Transverse colon (tissue), 4 donors: ENCODE measurements around the gene CALB2. TPM values are rescaled to one million over a fixed set of nuclear protein-coding genes. Genes with fewer than 3 reads are reported as not detected.

ENCODE experiments used
- DNase-seq: peaks from one replicate; pipeline ENCODE4 v3.0.0-alpha.2; 2019
- H3K27ac ChIP-seq, 4 donors: fragments of 200-600 bp; sonication (generic); 2 replicates each; pipeline ENCODE4 v1.5.1; 2016 to 2018; ENCODE audit warnings: inconsistent platforms in 4 of 4
- H3K27me3 ChIP-seq: fragments of 200-600 bp; sonication (generic); 2 replicates; pipeline ENCODE4 v1.5.1; 2017; ENCODE audit warnings: inconsistent platforms
- H3K36me3 ChIP-seq, 4 donors: fragments of 200-600 bp; sonication (generic); 2 replicates each; pipeline ENCODE4 v1.5.1; 2017 to 2019; ENCODE audit warnings: inconsistent platforms in 4 of 4
- H3K4me1 ChIP-seq, 4 donors: fragments of 200-600 bp; sonication (generic); 2 replicates each; pipeline ENCODE4 v1.5.1; 2017 to 2020; ENCODE audit warnings: inconsistent platforms in 4 of 4
- H3K4me3 ChIP-seq, 4 donors: fragments of 200-600 bp; sonication (generic); 1 replicate in 1 of 4; 2 replicates in 3 of 4; pipeline versions ENCODE4 v1.5.1 to v1.6.1; 2017 to 2019; ENCODE audit warnings: inconsistent platforms in 4 of 4
- H3K9me3 ChIP-seq, 2 donors: fragments of 200-600 bp; sonication (generic); 2 replicates each; pipeline ENCODE4 v1.5.1; 2017 to 2019; ENCODE audit warnings: inconsistent platforms in 2 of 2
- CTCF ChIP-seq, 5 experiments: fragments of 200-600 bp in 3 of 5; fragments of 450-650 bp in 2 of 5; sonication (generic) in 3 of 5; IDR thresholded peaks; 1 replicate in 2 of 5; 2 replicates in 3 of 5; pipeline ENCODE4 v1.5.1; 2016 to 2017; ENCODE audit warnings: antibody characterized with exemption in 5 of 5, inconsistent platforms in 3 of 5, mild to moderate bottlenecking in 2 of 5, moderate library complexity in 1 of 5
- EP300 ChIP-seq: sonication (generic); formaldehyde crosslinking; IDR thresholded peaks from one replicate; pipeline ENCODE4 v1.6.1; 2017; ENCODE audit warnings: antibody characterized with exemption, low read depth
- POLR2A ChIP-seq: fragments of 450-650 bp; IDR thresholded peaks from one replicate; pipeline ENCODE4 v1.6.1; 2016; ENCODE audit warnings: antibody characterized with exemption, mild to moderate bottlenecking, moderate library complexity
- POLR2AphosphoS5 ChIP-seq, 3 donors: sonication (generic); formaldehyde crosslinking; IDR thresholded peaks; one replicate each; pipeline ENCODE4 v1.6.1; 2016; ENCODE audit warnings: antibody characterized with exemption in 3 of 3
- WGBS, 2 donors: methylation state at CpG; one replicate each; pipeline ENCODE4 v1.1.5; 2018; ENCODE audit warnings: low coverage in 1 of 2; 5-methylcytosine and 5-hydroxymethylcytosine counted together
- in situ Hi-C, 4 donors: fragments of 200-750 bp; cut with MboI; loops; one replicate each; pipeline versions ENCODE4 v1.15.0 to v1.15.1; 2017; ENCODE audit warnings: low sequenced_read_pairs in 3 of 4, low pct_ligation_motif_present in 1 of 4, low pct_unique_long_range_greater_than_20kb in 1 of 4
- intact Hi-C: fragments of 100-400 bp; cut with DNase I; formaldehyde crosslinking; loops from one replicate; pipeline ENCODE4 v1.15.1; 2023; ENCODE audit warnings: low total_unique reads
- total RNA-seq, 4 donors: library from RNA; depleted of rRNA; stranded (reverse); fragments of >200 nt; gene quantifications; one replicate each; pipeline ENCODE4 v1.1.0, GENCODE V29; 2016

Gene CALB2
- total RNA-seq, 4 donors from 2014 or later: 2.0 to 4.0 (median 4.0) TPM; not detected in 1

DNA sequence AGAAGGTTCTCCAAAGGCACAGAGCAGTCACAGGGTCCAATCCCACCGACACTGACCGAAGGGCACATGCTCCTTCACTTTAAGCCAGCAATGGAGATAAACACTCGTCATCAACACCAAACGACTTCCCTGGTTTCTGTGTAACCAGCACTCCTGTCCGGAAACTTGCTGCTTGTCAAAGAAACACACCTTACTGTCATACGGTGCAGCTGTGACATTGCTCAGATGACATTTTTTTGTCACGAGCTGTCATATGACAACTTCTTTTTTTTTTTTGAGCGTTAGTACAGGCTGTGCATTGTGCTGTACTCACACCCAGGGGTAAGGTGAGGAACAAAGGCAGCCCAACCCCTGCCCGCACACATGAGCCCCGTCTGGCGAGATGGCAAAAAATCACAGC, 44.2 kb downstream of the CALB2 start:
- Histone ChIP-seq H3K27ac (no peak overlapping the region), H3K27me3 (no peaks in the 10 kb centered on the region), H3K4me1 (no peaks in the 10 kb centered on the region), H3K4me3 (no peak overlapping the region), H3K36me3 (no peaks in the 10 kb centered on the region), H3K9me3 (no peaks in the 10 kb centered on the region)
- WGBS, 2 donors: 52 to 66% methylated on average over 5 to 11 of the region's 11 CpGs
- intact Hi-C loops (no loop called here), in situ Hi-C loops (loop anchor here in 1 of 4 donors (25.0 kb wide), 1 partner anchor 210 kb away; no protein-coding TSS in a partner anchor)
- TF ChIP-seq CTCF (IDR thresholded peaks at IDR 0.05): no peak
- no peak for TF ChIP-seq POLR2AphosphoS5 (IDR thresholded peaks at IDR 0.05)
- no peak for TF ChIP-seq EP300
- TF ChIP-seq POLR2A: no peak
- no peak for DNase-seq

GRCh38 chr16:71404364-71404763, 45.8 kb downstream of the CALB2 start:
- Histone ChIP-seq H3K27me3 (peaks cover 6% of the 10 kb centered on the region), H3K4me3 (no peak overlapping the region), H3K36me3 (no peaks in the 10 kb centered on the region), H3K9me3 (no peaks in the 10 kb centered on the region), H3K27ac (no peak overlapping the region), H3K4me1 (no peaks in the 10 kb centered on the region)
- in situ Hi-C loops: loop anchor here in 1 of 4 donors (25.0 kb wide), 1 partner anchor 208 kb away; no protein-coding TSS in a partner anchor
- no peak for TF ChIP-seq POLR2AphosphoS5 (IDR thresholded peaks at IDR 0.05)
- TF ChIP-seq CTCF (IDR thresholded peaks at IDR 0.05): no peak
- TF ChIP-seq EP300: no peak
- TF ChIP-seq POLR2A: no peak
- WGBS, 2 donors: 79 to 93% methylated on average over 2 to 4 of the region's 4 CpGs
- intact Hi-C loops: no loop called here
- DNase-seq: no peak

DNA sequence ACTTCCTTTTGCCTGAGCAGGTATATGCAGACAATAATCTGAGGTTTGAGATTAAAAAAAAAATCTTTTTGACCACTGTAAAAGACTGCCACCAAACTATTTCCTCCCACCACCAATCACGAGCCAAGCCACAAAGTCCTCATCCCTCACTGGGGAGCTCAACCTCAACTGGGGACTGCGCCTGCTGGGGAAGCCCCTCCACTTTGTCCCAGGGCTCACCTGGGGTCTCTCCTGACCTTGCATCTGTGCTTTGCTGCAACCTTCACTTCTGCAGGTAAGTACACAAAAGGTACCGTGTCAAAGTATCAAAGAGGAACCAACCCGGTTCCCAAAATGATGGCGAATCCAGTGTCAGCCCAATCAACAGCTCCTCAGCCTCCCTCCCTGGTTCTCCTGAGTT, 47.8 kb downstream of the CALB2 start:
- in situ Hi-C loops: loop anchor here in 1 of 4 donors (25.0 kb wide), 1 partner anchor 206 kb away; no protein-coding TSS in a partner anchor

DNA sequence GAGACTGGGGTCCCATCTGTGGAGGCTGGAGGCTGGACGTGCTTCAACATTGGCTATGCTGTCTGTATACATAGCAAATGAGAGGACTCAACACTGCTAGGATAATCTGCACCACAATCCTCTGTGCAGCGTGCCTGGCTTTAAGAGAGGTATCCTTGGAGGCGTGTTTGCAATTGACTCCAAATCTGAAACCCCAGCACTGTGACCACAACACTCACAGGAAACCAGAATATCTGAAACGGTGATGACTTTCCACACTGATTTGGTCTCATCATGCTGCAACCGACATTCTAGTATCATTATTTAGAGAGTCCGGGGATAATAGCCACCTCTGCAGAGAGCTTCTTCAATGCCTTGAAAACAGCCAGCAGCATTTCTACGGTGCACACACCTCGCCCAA, 48.2 kb downstream of the CALB2 start:
- no peaks in the 10 kb centered on the region for H3K4me1 ChIP-seq
- intact Hi-C loops (no loop called here), in situ Hi-C loops (loop anchor here in 1 of 4 donors (25.0 kb wide), 1 partner anchor 206 kb away; no protein-coding TSS in a partner anchor)
- H3K27me3 ChIP-seq: peaks cover 8% of the 10 kb centered on the region
- no peaks in the 10 kb centered on the region for H3K9me3 ChIP-seq
- DNase-seq: no peak
- TF ChIP-seq EP300 (no peak), POLR2A (no peak), POLR2AphosphoS5 (IDR thresholded peaks at IDR 0.05) (no peak), CTCF (IDR thresholded peaks at IDR 0.05) (no peak)
- no peak overlapping the region for H3K4me3 ChIP-seq
- H3K27ac ChIP-seq: no peak overlapping the region
- WGBS, 2 donors: 60 to 70% methylated on average over 1 to 8 of the region's 8 CpGs
- H3K36me3 ChIP-seq: no peaks in the 10 kb centered on the region

More for the DNA sequence above, 47.8 kb downstream of the CALB2 start:
- TF ChIP-seq POLR2A: no peak
- no peak for TF ChIP-seq POLR2AphosphoS5 (IDR thresholded peaks at IDR 0.05)
- TF ChIP-seq EP300: no peak
- TF ChIP-seq CTCF (IDR thresholded peaks at IDR 0.05): no peak
- 79% methylated on average over 5 of the region's 5 CpGs; no CpG with 5 or more reads in 1 of the 2 donors for WGBS, 2 donors
- no peak overlapping the region for H3K4me3 ChIP-seq
- DNase-seq: no peak
- peaks cover 8% of the 10 kb centered on the region for H3K27me3 ChIP-seq
- intact Hi-C loops: no loop called here
- H3K36me3 ChIP-seq: no peaks in the 10 kb centered on the region
- H3K4me1 ChIP-seq: no peaks in the 10 kb centered on the region
- H3K9me3 ChIP-seq: no peaks in the 10 kb centered on the region
- no peak overlapping the region for H3K27ac ChIP-seq
